Stimulated activated CD4-positive, alpha-beta T cell treated with anti-CD3 and anti-CD28 coated beads, Interleukin-12 subunit alpha, Interleukin-12 subunit beta, amount 100 ng/mL, for 24 hours (primary cell): ENCODE data around the gene ATP6V0B.

ENCODE experiments used
- DNase-seq, 2 experiments: peaks; one replicate each; pipeline ENCODE4 v3.0.0-alpha.2; 2020; ENCODE audit warnings: low read depth in 2 of 2

Gene ATP6V0B

GRCh38 chr1:43969746-43970466 is 4.9 kb upstream of the ATP6V0B start, which contains the start of gene DPH2:
Gene DPH2 (plus strand): TSS chr1:43970010. CDS start chr1:43970176, 166 bp downstream.
- peak; percentile 92 to 97 for DNase-seq

DNA sequence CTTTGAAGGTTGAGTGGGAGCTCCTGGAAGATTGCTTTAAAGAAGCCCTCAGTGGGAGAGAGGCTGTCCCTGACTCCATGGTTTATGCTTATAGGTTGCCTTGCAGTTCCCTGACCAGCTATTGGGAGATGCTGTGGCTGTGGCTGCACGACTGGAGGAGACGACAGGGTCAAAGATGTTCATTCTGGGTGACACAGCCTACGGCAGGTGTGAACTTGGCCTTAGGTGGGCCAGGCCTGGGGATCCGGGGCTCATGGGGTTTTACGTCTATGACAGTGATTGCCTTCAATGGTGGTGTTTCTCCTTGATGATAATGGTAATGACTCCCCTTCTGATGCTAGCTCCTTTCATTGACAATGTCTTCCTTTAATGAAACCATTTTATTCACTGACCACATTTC is 4.3 kb upstream of the ATP6V0B start:
- DNase-seq: no peak

DNA sequence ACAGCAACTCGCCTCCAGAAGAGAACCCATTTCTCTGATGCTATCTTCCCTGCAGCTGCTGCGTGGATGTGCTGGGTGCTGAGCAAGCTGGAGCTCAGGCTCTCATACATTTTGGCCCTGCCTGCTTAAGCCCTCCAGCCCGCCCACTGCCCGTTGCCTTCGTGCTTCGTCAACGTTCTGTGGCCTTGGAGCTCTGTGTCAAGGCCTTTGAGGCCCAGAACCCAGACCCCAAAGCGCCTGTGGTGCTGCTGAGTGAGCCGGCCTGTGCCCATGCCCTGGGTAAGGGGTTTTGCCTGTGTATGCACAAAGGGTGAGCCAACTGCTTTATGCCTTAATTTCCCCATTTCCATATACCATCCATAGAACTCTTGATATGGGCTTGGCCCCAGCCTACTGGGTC is 3.8 kb upstream of the ATP6V0B start:
- no peak for DNase-seq

DNA sequence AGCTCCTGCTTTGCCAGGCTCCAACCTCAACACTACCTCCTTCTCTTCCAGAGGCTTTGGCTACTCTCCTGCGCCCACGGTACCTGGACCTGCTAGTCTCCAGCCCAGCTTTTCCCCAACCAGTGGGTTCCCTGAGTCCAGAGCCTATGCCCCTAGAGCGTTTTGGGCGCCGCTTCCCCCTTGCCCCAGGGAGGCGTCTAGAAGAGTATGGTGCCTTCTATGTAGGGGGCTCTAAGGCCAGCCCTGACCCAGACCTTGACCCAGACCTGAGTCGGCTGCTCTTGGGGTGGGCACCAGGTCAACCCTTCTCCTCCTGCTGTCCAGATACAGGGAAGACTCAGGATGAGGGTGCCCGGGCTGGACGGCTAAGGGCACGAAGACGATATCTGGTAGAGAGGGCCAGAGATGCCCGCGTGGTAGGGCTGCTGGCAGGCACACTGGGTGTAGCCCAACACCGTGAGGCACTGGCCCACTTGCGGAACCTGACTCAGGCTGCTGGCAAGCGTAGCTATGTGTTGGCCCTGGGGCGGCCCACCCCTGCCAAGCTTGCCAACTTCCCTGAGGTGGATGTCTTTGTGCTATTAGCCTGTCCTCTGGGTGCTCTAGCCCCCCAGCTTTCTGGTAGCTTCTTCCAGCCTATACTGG is 3.3 kb upstream of the ATP6V0B start:
- DNase-seq: no peak

DNA sequence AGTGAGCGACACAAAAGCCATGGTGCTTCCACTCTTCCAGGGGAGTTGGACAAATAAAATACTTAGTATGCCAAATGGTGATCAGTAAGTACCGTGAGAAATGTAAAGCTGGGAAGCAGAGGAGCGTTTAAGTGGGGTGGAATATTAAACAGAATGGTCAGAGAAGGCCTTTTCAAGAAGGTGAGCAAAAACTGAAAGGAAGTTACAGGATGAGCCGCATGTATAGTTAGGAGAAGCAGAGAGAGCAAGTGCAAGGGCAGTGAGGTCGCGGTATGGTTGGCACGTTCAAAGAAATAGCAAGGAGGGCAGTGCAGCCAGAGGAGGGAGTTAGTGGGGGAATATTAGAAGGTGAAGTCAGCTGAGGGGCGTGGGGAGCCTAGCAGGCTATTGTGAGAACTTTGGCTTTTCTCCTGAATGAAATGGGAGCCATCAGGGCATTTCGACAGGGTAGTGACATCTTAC is 748 bp upstream of the ATP6V0B start:
- DNase-seq: no peak

DNA sequence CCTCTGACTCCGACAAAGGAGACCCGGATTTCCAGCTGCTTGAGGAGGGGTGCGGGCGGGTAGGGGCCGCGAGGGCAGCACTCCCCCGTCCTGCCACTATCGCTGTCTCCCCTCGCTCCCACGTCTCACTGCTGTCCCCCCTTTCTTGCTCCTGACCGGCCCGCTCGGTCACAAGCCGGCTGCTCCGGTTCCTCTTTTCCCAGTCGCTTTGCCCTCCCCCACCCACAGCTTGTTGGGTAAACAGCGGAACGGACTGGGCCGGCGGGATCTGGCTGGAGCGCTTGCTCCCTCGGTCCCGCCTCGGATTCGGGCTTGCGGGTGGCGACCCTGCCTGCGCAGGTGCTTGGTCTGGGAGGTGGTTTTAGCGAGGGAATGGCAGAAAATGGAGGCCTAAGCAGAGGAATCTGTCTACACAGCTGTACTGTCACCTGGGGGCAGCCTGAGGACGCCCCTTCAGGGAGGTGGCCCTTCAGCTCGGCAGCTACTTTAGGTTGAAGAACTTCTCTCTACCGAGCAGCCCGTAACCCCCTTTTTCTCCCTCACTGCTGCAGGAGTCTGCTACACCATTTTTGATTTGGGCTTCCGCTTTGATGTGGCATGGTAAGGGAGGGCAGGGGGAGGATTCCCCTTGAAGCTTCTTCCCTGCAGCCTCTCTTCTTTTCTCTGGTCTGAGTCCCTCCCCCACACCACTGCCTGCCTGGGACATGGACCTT is 645 bp downstream of the ATP6V0B start:
- DNase-seq: no peak

DNA sequence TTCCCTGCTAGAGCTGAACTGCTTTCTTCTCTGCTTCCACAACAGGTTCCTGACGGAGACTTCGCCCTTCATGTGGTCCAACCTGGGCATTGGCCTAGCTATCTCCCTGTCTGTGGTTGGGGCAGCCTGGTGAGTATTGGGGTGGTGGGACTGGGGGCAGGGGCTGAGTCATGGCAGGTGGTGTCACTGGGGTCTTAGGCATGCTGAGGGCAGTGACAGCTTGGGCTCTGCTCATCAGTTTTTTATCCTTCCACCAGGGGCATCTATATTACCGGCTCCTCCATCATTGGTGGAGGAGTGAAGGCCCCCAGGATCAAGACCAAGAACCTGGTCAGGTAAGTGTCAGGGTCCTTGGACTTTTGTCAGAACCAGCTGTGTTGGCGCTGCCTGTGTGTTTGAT is 1.3 kb downstream of the ATP6V0B start:
- no peak for DNase-seq

- DNase-seq: no peak
Observed at GRCh38 chr1:43976890-43977289, 2.1 kb downstream of the ATP6V0B start.

DNA sequence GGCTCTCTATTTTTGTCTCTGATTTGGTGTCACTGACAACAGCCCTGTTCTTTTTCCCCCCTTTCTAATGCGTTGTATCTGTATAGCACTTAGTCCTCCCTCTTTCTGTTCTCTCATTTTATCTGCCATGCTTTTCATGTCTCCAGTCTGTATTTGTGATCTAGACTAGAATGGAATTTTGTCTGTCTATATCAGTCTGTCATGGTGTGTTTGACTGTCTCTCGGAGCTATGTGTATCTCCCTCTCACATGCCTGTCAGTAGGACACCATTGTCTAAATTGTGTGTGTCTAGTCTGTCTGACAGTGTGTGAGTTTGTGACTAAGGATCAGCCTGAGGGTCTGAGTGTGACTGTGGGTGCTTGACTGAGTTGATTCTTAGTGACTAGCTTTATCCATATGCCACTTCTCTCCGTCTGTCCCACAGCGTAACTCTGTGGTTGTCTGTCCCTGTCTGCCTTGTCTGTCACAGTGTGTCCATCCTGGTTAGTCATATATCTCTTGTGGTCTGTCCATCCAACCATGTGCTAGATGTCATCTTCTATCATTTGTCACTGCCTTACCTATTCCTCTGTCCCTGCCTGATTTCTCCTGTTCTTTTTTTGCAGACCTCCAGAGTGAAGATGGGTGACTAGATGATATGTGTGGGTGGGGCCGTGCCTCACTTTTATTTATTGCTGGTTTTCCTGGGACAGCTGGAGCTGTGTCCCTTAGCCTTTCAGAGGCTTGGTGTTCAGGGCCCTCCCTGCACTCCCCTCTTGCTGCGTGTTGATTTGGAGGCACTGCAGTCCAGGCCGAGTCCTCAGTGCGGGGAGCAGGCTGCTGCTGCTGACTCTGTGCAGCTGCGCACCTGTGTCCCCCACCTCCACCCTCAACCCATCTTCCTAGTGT is 2.9 kb downstream of the ATP6V0B start:
- DNase-seq: no peak

DNA sequence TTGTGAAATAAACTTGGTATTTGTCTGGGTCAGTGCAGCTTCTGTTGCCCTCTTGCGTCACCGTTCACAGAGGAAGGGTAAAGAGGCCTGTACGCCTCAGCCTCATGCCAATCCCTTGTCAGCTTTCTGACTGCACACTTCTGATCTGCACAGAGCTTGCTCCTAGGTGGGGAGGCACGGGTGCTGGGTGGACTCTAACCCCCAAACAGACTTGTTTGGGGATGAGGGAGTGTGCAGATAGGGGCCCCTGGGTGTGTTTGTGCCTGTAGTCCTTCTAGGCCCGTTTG is 3.4 kb downstream of the ATP6V0B start:
- no peak for DNase-seq

GRCh38 chr1:43978551-43979260 is 3.9 kb downstream of the ATP6V0B start, which contains the start of gene B4GALT2:
Gene B4GALT2 (plus strand): TSS chr1:43979210. CDS start chr1:43981161, 1,951 bp downstream.
- DNase-seq: no peak

GRCh38 chr1:43979261-43979527 is 4.4 kb downstream of the ATP6V0B start:
- DNase-seq: no peak

GRCh38 chr1:43979528-43980254 is 4.9 kb downstream of the ATP6V0B start:
- no peak for DNase-seq

- no peak for DNase-seq
Observed at GRCh38 chr1:43980255-43981134, 5.7 kb downstream of the ATP6V0B start.

- no peak for DNase-seq
Observed at GRCh38 chr1:43981135-43981491, 6.4 kb downstream of the ATP6V0B start.

- no peak for DNase-seq
Observed at GRCh38 chr1:43981636-43982035, 6.9 kb downstream of the ATP6V0B start.

DNA sequence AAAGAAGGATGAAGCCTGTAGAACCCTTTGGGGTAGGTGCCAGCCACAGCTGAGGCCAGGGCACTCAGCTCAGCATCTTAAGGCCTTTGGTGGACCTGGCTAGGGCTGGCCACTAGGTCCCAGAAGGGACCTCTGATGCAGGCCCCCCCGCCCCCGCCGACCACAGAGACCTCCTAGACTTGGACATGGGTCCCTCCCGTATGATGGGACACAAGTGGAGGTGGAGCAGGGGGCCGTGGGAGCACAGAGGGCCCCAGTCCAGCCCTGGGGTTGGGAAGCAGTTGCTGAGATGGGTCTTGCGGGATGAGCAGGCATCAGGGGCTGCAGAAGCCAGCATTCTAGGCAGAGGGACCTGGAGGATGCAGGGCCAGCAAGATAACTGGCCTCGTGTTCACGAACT is 7.5 kb downstream of the ATP6V0B start:
- DNase-seq: no peak

- DNase-seq: no peak
Observed at GRCh38 chr1:43982808-43983207, 8.0 kb downstream of the ATP6V0B start.

DNA sequence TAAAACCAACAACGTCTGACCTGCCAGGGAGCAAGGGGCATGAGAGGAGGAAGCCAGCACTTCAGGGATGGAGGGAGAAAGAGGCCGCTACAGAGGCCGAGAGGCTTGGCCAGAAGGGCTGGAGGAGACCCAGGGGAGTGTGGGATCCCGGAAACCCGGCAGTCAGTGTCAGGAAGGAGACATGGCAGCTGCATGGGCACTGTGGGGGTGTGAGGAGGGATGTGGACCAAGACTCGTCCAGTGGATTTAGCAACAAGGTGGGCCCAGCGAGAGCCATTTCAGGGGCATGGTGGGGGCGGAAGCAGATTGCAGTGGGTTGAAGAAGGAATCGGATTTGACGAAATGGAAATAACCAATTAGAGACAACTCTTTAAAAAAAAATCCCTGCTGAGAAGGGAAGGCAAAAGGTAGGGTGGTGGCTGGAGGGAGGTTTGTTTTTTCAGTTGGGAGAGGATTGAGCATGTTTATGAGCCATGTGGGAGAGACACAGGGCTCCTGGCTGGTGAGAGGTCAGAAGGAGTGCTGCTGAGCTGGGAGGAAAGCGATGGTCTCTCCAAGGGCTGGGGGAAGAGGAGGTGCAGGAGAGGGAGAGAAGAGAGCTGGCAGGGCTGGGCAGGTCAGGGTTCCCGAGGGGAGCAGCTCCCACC is 8.6 kb downstream of the ATP6V0B start:
- DNase-seq: no peak
